HepG2 (cell line): ENCODE data around the gene FANCD2. TPM values are rescaled to one million over a fixed set of nuclear protein-coding genes. Genes with fewer than 3 reads are reported as not detected.
A peak's percentile ranks its signal among the peaks of the same experiment; 100 is the strongest.

Source experiments
- ATAC-seq: fragments of 200-7000 bp; cut with Tn5 transposase; 3 replicates; pipeline ENCODE4 v1.9.1; 2020; ENCODE audit warnings: mild to moderate bottlenecking, moderate library complexity
- BruUV-seq: library from RNA; stranded (reverse); fragments of 400-500 nt; replicated peaks from 2 replicates; lab custom pipeline; 2021; lab: Mats Ljungman, UMichigan
- CTCF ChIA-PET: fragments of 300-600 bp; formaldehyde crosslinking; extraction: SDS; loops from one replicate; lab custom pipeline; 2021; ENCODE audit warnings: low total read pairs, inconsistent platforms, low intra/inter-chr PET ratio; lab: Yijun Ruan, JAX
- POLR2A ChIA-PET: fragments of 350-600 bp; sonication (Branson Sonifier 250); formaldehyde crosslinking; loops from one replicate; lab custom pipeline; 2020; ENCODE audit warnings: antibody characterized with exemption, inconsistent platforms; lab: Yijun Ruan, JAX
- DNase-seq: peaks from one replicate; pipeline ENCODE4 v3.0.0-alpha.2; 2015; ENCODE audit warnings: low spot score
- FAIRE-seq: peaks from 3 replicates; lab custom pipeline; 2011; peaks lifted over from hg19 to GRCh38; lab: Jason Lieb, UNC
- H2AFZ ChIP-seq: one replicate; pipeline ENCODE4 v1.6.1; 2011; ENCODE audit warnings: low read length, inconsistent platforms
- H3K27ac ChIP-seq: fragments of 300-600 bp; 3 replicates; pipeline ENCODE4 v1.8.0; 2011; ENCODE audit warnings: mixed run types, mild to moderate bottlenecking, mixed read lengths, low read length, inconsistent platforms; ENCODE audit not compliant: insufficient read depth; ENCODE audit errors: extremely low read length
- H3K27me3 ChIP-seq, 2 experiments: fragments of 200-600 bp in 1 of 2; 2 replicates in 1 of 2; 3 replicates in 1 of 2; pipeline versions ENCODE4 v1.6.0 to v1.8.0; 2011; ENCODE audit warnings: low read length in 2 of 2, mild to moderate bottlenecking in 2 of 2, moderate library complexity in 2 of 2, inconsistent platforms in 1 of 2; ENCODE audit not compliant: insufficient read depth in 2 of 2, control insufficient read depth in 1 of 2
- H3K36me3 ChIP-seq, 2 experiments: fragments of 200-600 bp in 1 of 2; replicated peaks in 1 of 2; 2 replicates in 1 of 2; 3 replicates in 1 of 2; pipeline versions ENCODE4 v1.5.1 to v1.8.0; 2011; ENCODE audit warnings: low read length in 2 of 2, inconsistent platforms in 1 of 2; ENCODE audit not compliant: insufficient read depth in 2 of 2, control insufficient read depth in 1 of 2
- H3K4me1 ChIP-seq: 2 replicates; pipeline ENCODE4 v1.5.1; 2012; ENCODE audit warnings: low read length, inconsistent platforms; ENCODE audit not compliant: insufficient read depth
- H3K4me2 ChIP-seq: 2 replicates; pipeline ENCODE4 v1.6.0; 2011; ENCODE audit warnings: low read depth, low read length, inconsistent platforms
- H3K4me3 ChIP-seq, 3 experiments: fragments of 200-600 bp in 1 of 3; sonication (generic), shearing (Covaris generic) in 1 of 3; replicated peaks in 1 of 3; 2 replicates each; pipeline ENCODE4 v1.5.1; 2011 to 2016; ENCODE audit warnings: low read length in 3 of 3, inconsistent platforms in 2 of 3, low read depth in 2 of 3, mild to moderate bottlenecking in 2 of 3, control low read depth in 1 of 3, mixed read lengths in 1 of 3; ENCODE audit not compliant: insufficient read depth in 1 of 3
- H3K79me2 ChIP-seq: one replicate; pipeline ENCODE4 v1.6.1; 2011; ENCODE audit warnings: low read length, inconsistent platforms; ENCODE audit not compliant: insufficient read depth
- H3K9ac ChIP-seq: 2 replicates; pipeline ENCODE4 v1.6.0; 2011; ENCODE audit warnings: mild to moderate bottlenecking, low read depth, low read length, inconsistent platforms; ENCODE audit not compliant: insufficient read depth
- H3K9me3 ChIP-seq: 2 replicates; pipeline ENCODE4 v1.5.1; 2012; ENCODE audit warnings: mild to moderate bottlenecking, low read length
- H4K20me1 ChIP-seq: 2 replicates; pipeline ENCODE4 v1.6.0; 2011; ENCODE audit warnings: inconsistent platforms, mild to moderate bottlenecking, low read length, moderate library complexity; ENCODE audit not compliant: insufficient read depth
- AGO2 ChIP-seq: fragments of 200-400 bp; formaldehyde crosslinking; optimal IDR thresholded peaks from 2 replicates; pipeline ENCODE3; 2017; ENCODE audit warnings: mild to moderate bottlenecking, low read depth, low read length, moderate library complexity
- ERF ChIP-seq: IDR thresholded peaks from 2 replicates; pipeline ENCODE4 v1.6.1; 2018; ENCODE audit warnings: missing biosample characterization, missing genetic modification reagents
- JUNB ChIP-seq: sonication (generic); formaldehyde crosslinking; IDR thresholded peaks from 2 replicates; pipeline ENCODE4 v1.8.0; 2022; ENCODE audit warnings: missing genetic modification reagents, mild to moderate bottlenecking, borderline replicate concordance
- U2AF2 ChIP-seq: fragments of 200-400 bp; formaldehyde crosslinking; IDR thresholded peaks from 2 replicates; pipeline ENCODE4 v1.6.1; 2017; ENCODE audit warnings: low read depth, mild to moderate bottlenecking, low read length
- ZNF572 ChIP-seq: sonication (generic); formaldehyde crosslinking; IDR thresholded peaks from 2 replicates; pipeline ENCODE4 v1.5.1; 2020; ENCODE audit warnings: mild to moderate bottlenecking, missing genetic modification reagents
- WGBS: methylation state at CpG from one replicate; pipeline ENCODE4 v1.1.6; 2017; ENCODE audit warnings: low lambda C conversion rate; 5-methylcytosine and 5-hydroxymethylcytosine counted together
- in situ Hi-C: cut with HindIII; loops from 2 replicates; pipeline ENCODE4 v1.10.0; 2017; ENCODE audit warnings: low pct_unique_long_range_greater_than_20kb; ENCODE audit not compliant: extremely low pct_ligation_motif_present
- intact Hi-C: fragments of 100-400 bp; cut with micrococcal nuclease; formaldehyde crosslinking; loops from one replicate; pipeline ENCODE4 v1.10.0; 2022; ENCODE audit not compliant: unreplicated experiment
- polyA plus RNA-seq, 8 experiments: library from polyadenylated mRNA; depleted of rRNA in 3 of 8; stranded (reverse) in 7 of 8; unstranded in 1 of 8; fragments of >200 nt; fragmentation: Illumina TruSeq in 4 of 8; extraction: Trizol in 4 of 8; gene quantifications; 2 replicates each; pipeline versions ENCODE4 v1.2.1 to v1.2.3, GENCODE V29; 2011 to 2016; ENCODE audit warnings: low read depth in 4 of 8, missing spikeins in 1 of 8, mixed read lengths in 1 of 8; ENCODE audit not compliant: insufficient read depth in 1 of 8
- total RNA-seq, 5 experiments: library from RNA; depleted of rRNA; stranded (reverse); fragments of >200 nt; fragmentation: Illumina TruSeq; extraction: Trizol; gene quantifications; 2 replicates each; pipeline ENCODE4 v1.2.3, GENCODE V29; 2016; ENCODE audit warnings: low read depth in 1 of 5
- TF ChIP-seq, protein P1 (sequence below), 2 experiments: IDR thresholded peaks; 2 replicates each; pipeline ENCODE4 v1.6.1; 2011 to 2012; ENCODE audit warnings: low read length in 2 of 2, borderline replicate concordance in 1 of 2, low read depth in 1 of 2, mild to moderate bottlenecking in 1 of 2, moderate library complexity in 1 of 2
- TF ChIP-seq, protein P2 (sequence below): sonication (generic); formaldehyde crosslinking; IDR thresholded peaks from 2 replicates; pipeline ENCODE4 v1.4.0; 2020; ENCODE audit warnings: missing genetic modification reagents, borderline replicate concordance
- TF ChIP-seq, protein P3 (sequence below): sonication (generic); formaldehyde crosslinking; IDR thresholded peaks from 2 replicates; pipeline ENCODE4 v1.9.0; 2021; ENCODE audit warnings: missing genetic modification reagents, mild to moderate bottlenecking, borderline replicate concordance
- TF ChIP-seq, protein P4 (sequence below): sonication (generic); formaldehyde crosslinking; IDR thresholded peaks from 2 replicates; pipeline ENCODE4 v1.4.0; 2020; ENCODE audit warnings: mild to moderate bottlenecking, missing genetic modification reagents

FANCD2 gene
- total and polyA plus RNA-seq, 2 of the 13 experiments (the other 11 are each of a cell fraction or from before 2014, with no cell fraction given) = 10.1 to 42.0 TPM

DNA sequence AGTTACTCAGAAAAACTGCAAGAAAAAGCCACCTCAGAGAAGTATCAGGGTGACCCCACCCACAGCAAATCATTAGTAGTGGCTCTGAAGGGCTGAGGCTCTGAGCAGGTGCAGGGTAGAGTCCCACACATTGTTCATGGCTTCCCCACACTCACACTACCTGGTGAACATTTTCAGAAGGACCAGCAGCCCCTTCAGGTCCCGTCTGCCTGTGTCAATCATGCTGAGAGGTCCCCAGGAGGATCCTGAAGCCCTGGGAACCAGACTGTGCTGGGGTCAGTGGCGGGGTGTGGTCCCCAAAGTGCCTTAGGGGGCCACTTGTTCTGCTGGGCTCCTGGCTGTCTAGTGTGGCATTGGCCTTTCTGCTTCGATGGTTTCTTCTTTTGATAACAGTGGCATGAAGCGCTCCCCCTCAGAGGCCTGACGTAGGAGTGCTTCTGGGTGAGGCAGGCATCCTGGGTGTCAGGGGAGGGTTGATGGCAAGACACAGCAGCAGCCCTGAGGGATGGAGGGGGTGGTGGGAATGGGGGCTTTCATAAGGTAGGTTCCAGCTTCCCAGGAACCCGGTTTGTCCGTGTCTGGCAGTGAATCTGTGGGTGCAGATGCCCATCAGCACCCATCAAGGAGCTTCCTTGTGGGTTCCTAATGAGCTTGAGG lies 19.0 kb upstream of the FANCD2 start:
- intact Hi-C loops = loop anchor here (10.0 kb wide), 1 partner anchor 62 kb away; no protein-coding TSS in a partner anchor
- Histone ChIP-seq H2AFZ (no peak overlapping the region), H3K4me1 (peaks cover 66% of the 10 kb centered on the region), H3K36me3 (peaks cover 2 to 12% of the 10 kb centered on the region in 2 experiments; a peak in 2 of 5 replicates), H3K9me3 (no peaks in the 10 kb centered on the region), H3K27me3 (no peaks in the 10 kb centered on the region; a peak in 1 of 5 replicates), H3K4me3 (no peak overlapping the region), H3K4me2 (peak overlapping the region; percentile 65), H4K20me1 (no peaks in the 10 kb centered on the region), H3K9ac (no peak overlapping the region), H3K79me2 (no peaks in the 10 kb centered on the region), H3K27ac (peak overlapping the region; percentile 72)
- 64% methylated on average over 5 of the region's 7 CpGs for WGBS
- in situ Hi-C loops = no loop called here
- DNase-seq (no peak), FAIRE-seq (no peak), ATAC-seq (no peak)
- POLR2A ChIA-PET = no interaction called here
- no TSS peak for BruUV-seq
- CTCF ChIA-PET = no interaction called here
- TF ChIP-seq AGO2 = peak; percentile 28
- TF ChIP-seq, protein P1, sequence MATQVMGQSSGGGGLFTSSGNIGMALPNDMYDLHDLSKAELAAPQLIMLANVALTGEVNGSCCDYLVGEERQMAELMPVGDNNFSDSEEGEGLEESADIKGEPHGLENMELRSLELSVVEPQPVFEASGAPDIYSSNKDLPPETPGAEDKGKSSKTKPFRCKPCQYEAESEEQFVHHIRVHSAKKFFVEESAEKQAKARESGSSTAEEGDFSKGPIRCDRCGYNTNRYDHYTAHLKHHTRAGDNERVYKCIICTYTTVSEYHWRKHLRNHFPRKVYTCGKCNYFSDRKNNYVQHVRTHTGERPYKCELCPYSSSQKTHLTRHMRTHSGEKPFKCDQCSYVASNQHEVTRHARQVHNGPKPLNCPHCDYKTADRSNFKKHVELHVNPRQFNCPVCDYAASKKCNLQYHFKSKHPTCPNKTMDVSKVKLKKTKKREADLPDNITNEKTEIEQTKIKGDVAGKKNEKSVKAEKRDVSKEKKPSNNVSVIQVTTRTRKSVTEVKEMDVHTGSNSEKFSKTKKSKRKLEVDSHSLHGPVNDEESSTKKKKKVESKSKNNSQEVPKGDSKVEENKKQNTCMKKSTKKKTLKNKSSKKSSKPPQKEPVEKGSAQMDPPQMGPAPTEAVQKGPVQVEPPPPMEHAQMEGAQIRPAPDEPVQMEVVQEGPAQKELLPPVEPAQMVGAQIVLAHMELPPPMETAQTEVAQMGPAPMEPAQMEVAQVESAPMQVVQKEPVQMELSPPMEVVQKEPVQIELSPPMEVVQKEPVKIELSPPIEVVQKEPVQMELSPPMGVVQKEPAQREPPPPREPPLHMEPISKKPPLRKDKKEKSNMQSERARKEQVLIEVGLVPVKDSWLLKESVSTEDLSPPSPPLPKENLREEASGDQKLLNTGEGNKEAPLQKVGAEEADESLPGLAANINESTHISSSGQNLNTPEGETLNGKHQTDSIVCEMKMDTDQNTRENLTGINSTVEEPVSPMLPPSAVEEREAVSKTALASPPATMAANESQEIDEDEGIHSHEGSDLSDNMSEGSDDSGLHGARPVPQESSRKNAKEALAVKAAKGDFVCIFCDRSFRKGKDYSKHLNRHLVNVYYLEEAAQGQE (IDR thresholded peaks at IDR 0.05; ENCODE audit: borderline replicate concordance in 1 of 2, low read depth in 1 of 2, low read length in 2 of 2) = no peak
- TF ChIP-seq, protein P2, sequence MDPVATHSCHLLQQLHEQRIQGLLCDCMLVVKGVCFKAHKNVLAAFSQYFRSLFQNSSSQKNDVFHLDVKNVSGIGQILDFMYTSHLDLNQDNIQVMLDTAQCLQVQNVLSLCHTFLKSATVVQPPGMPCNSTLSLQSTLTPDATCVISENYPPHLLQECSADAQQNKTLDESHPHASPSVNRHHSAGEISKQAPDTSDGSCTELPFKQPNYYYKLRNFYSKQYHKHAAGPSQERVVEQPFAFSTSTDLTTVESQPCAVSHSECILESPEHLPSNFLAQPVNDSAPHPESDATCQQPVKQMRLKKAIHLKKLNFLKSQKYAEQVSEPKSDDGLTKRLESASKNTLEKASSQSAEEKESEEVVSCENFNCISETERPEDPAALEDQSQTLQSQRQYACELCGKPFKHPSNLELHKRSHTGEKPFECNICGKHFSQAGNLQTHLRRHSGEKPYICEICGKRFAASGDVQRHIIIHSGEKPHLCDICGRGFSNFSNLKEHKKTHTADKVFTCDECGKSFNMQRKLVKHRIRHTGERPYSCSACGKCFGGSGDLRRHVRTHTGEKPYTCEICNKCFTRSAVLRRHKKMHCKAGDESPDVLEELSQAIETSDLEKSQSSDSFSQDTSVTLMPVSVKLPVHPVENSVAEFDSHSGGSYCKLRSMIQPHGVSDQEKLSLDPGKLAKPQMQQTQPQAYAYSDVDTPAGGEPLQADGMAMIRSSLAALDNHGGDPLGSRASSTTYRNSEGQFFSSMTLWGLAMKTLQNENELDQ (CRISPR knock-in tag) = no peak
- TF ChIP-seq ZNF572 (CRISPR knock-in tag) = 0 out of 2 replicates have a peak, but pooled peaks have one; percentile 25
- TF ChIP-seq, protein P3, sequence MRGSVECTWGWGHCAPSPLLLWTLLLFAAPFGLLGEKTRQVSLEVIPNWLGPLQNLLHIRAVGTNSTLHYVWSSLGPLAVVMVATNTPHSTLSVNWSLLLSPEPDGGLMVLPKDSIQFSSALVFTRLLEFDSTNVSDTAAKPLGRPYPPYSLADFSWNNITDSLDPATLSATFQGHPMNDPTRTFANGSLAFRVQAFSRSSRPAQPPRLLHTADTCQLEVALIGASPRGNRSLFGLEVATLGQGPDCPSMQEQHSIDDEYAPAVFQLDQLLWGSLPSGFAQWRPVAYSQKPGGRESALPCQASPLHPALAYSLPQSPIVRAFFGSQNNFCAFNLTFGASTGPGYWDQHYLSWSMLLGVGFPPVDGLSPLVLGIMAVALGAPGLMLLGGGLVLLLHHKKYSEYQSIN = no peak
- no peak for TF ChIP-seq JUNB (CRISPR knock-in tag)
- no peak for TF ChIP-seq U2AF2
- TF ChIP-seq ERF = no peak
- TF ChIP-seq, protein P4, sequence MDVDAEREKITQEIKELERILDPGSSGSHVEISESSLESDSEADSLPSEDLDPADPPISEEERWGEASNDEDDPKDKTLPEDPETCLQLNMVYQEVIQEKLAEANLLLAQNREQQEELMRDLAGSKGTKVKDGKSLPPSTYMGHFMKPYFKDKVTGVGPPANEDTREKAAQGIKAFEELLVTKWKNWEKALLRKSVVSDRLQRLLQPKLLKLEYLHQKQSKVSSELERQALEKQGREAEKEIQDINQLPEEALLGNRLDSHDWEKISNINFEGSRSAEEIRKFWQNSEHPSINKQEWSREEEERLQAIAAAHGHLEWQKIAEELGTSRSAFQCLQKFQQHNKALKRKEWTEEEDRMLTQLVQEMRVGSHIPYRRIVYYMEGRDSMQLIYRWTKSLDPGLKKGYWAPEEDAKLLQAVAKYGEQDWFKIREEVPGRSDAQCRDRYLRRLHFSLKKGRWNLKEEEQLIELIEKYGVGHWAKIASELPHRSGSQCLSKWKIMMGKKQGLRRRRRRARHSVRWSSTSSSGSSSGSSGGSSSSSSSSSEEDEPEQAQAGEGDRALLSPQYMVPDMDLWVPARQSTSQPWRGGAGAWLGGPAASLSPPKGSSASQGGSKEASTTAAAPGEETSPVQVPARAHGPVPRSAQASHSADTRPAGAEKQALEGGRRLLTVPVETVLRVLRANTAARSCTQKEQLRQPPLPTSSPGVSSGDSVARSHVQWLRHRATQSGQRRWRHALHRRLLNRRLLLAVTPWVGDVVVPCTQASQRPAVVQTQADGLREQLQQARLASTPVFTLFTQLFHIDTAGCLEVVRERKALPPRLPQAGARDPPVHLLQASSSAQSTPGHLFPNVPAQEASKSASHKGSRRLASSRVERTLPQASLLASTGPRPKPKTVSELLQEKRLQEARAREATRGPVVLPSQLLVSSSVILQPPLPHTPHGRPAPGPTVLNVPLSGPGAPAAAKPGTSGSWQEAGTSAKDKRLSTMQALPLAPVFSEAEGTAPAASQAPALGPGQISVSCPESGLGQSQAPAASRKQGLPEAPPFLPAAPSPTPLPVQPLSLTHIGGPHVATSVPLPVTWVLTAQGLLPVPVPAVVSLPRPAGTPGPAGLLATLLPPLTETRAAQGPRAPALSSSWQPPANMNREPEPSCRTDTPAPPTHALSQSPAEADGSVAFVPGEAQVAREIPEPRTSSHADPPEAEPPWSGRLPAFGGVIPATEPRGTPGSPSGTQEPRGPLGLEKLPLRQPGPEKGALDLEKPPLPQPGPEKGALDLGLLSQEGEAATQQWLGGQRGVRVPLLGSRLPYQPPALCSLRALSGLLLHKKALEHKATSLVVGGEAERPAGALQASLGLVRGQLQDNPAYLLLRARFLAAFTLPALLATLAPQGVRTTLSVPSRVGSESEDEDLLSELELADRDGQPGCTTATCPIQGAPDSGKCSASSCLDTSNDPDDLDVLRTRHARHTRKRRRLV (CRISPR knock-in tag) = no peak
